Measurements from ENCODE around the gene TMUB1. TPM values are rescaled to one million over a fixed set of nuclear protein-coding genes. Genes with fewer than 3 reads are reported as not detected.

Gene TMUB1
- total and polyA plus RNA-seq, 9 of the 15 experiments (the other 6 are each of a cell fraction or from before 2014, with no cell fraction given), result 0.14 to 241 (median 74.1) TPM

DNA sequence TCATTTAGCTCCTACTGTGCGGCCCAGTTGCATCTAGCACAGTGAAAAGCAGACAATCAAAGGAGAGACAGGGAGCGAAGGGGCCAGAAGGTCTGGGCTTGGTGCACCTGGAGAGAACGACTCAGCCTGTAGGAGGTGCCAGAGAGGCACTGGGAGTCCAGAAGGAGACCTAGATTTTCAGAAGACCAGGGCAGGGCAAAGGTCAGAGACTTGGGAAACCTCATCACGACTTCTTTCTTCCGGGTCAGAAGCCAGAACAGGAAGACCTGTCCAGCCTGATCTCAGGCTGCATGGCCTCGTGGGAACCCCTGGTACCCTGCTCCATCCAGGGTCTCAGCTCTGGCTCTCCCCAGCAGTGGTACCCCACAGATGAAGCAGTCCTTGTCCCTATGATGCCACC is 8.1 kb upstream of the TMUB1 start (continued):
- TF ChIP-seq, protein P1, sequence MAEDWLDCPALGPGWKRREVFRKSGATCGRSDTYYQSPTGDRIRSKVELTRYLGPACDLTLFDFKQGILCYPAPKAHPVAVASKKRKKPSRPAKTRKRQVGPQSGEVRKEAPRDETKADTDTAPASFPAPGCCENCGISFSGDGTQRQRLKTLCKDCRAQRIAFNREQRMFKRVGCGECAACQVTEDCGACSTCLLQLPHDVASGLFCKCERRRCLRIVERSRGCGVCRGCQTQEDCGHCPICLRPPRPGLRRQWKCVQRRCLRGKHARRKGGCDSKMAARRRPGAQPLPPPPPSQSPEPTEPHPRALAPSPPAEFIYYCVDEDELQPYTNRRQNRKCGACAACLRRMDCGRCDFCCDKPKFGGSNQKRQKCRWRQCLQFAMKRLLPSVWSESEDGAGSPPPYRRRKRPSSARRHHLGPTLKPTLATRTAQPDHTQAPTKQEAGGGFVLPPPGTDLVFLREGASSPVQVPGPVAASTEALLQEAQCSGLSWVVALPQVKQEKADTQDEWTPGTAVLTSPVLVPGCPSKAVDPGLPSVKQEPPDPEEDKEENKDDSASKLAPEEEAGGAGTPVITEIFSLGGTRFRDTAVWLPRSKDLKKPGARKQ (CRISPR knock-in tag; IDR thresholded peaks at IDR 0.05), result no peak
- TF ChIP-seq, protein P2, sequence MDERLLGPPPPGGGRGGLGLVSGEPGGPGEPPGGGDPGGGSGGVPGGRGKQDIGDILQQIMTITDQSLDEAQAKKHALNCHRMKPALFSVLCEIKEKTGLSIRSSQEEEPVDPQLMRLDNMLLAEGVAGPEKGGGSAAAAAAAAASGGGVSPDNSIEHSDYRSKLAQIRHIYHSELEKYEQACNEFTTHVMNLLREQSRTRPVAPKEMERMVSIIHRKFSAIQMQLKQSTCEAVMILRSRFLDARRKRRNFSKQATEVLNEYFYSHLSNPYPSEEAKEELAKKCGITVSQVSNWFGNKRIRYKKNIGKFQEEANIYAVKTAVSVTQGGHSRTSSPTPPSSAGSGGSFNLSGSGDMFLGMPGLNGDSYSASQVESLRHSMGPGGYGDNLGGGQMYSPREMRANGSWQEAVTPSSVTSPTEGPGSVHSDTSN (CRISPR knock-in tag; IDR thresholded peaks at IDR 0.05; ENCODE audit: low read depth), result no peak
- TF ChIP-seq, protein P2 (tag; conservative IDR thresholded peaks at IDR 0.05; ENCODE audit: low read depth), result no peak
- TF ChIP-seq RCOR1 (IDR thresholded peaks at IDR 0.05; ENCODE audit: borderline replicate concordance in 1 of 2, low read depth in 2 of 2, low read length in 2 of 2) (peak; percentile 52 to 74; a peak in 3 of 4 replicates), ZNF444 (CRISPR knock-in tag; IDR thresholded peaks at IDR 0.05) (no peak), TCF3 (CRISPR knock-in tag; IDR thresholded peaks at IDR 0.05) (peak; percentile 16; the same call in 1 of the 2 replicates), SMAD4 (CRISPR knock-in tag; conservative IDR thresholded peaks at IDR 0.05) (peak; percentile 50; the same call in 1 of the 2 replicates), SMC3 (conservative IDR thresholded peaks at IDR 0.05; ENCODE audit: insufficient read depth, low read depth, low read length) (0 out of 2 replicates have a peak, but pooled peaks have one; percentile 38), RBM14 (IDR thresholded peaks at IDR 0.05; ENCODE audit: borderline replicate concordance, insufficient read depth, low read depth, low read length) (no peak), ZNF583 (CRISPR knock-in tag; IDR thresholded peaks at IDR 0.05) (no peak), ARNT (IDR thresholded peaks at IDR 0.05) (no peak), LCOR (CRISPR knock-in tag; IDR thresholded peaks at IDR 0.05) (no peak), NRF1 (conservative IDR thresholded peaks at IDR 0.05 in 1 of 2, IDR thresholded peaks at IDR 0.05 in 1 of 2) (no peak), EP400 (IDR thresholded peaks at IDR 0.05) (no peak), DNMT1 (IDR thresholded peaks at IDR 0.05) (no peak), KDM4B (IDR thresholded peaks at IDR 0.05; ENCODE audit: borderline replicate concordance in 2 of 2, low read depth in 1 of 2) (no peak), ZNF699 (CRISPR knock-in tag; IDR thresholded peaks at IDR 0.05; ENCODE audit: insufficient replicate concordance) (no peak), ZNF316 (IDR thresholded peaks at IDR 0.05) (no peak), RBM15 (IDR thresholded peaks at IDR 0.05; ENCODE audit: insufficient read depth, low read length) (no peak), ZNF174 (CRISPR knock-in tag; IDR thresholded peaks at IDR 0.05) (no peak), HDGF (IDR thresholded peaks at IDR 0.05) (no peak), MXI1 (IDR thresholded peaks at IDR 0.05; ENCODE audit: low read depth, low read length) (no peak), ZEB2 (IDR thresholded peaks at IDR 0.05) (no peak), BRF1 (IDR thresholded peaks at IDR 0.05; ENCODE audit: borderline replicate concordance, extremely low read depth, insufficient read length) (no peak)
- TF ChIP-seq, protein P3, sequence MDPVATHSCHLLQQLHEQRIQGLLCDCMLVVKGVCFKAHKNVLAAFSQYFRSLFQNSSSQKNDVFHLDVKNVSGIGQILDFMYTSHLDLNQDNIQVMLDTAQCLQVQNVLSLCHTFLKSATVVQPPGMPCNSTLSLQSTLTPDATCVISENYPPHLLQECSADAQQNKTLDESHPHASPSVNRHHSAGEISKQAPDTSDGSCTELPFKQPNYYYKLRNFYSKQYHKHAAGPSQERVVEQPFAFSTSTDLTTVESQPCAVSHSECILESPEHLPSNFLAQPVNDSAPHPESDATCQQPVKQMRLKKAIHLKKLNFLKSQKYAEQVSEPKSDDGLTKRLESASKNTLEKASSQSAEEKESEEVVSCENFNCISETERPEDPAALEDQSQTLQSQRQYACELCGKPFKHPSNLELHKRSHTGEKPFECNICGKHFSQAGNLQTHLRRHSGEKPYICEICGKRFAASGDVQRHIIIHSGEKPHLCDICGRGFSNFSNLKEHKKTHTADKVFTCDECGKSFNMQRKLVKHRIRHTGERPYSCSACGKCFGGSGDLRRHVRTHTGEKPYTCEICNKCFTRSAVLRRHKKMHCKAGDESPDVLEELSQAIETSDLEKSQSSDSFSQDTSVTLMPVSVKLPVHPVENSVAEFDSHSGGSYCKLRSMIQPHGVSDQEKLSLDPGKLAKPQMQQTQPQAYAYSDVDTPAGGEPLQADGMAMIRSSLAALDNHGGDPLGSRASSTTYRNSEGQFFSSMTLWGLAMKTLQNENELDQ (CRISPR knock-in tag; IDR thresholded peaks at IDR 0.05; ENCODE audit: borderline replicate concordance), result no peak

All from K562 (cell line).